Sigmoid colon (tissue), 7 donors: ENCODE measurements around the gene ETV5. TPM values are rescaled to one million over a fixed set of nuclear protein-coding genes. Genes with fewer than 3 reads are reported as not detected.

ENCODE experiments used
- DNase-seq: peaks from one replicate; pipeline ENCODE4 v3.0.0-alpha.2; 2019
- H3K27ac ChIP-seq, 4 donors: fragments of 200-600 bp; sonication (generic); one replicate each; pipeline ENCODE4 v1.5.1; 2016 to 2019; ENCODE audit warnings: mild to moderate bottlenecking in 1 of 4
- H3K27me3 ChIP-seq, 3 donors: fragments of 200-600 bp; sonication (generic); one replicate each; pipeline ENCODE4 v1.5.1; 2019; ENCODE audit warnings: mild to moderate bottlenecking in 1 of 3
- H3K36me3 ChIP-seq, 4 donors: fragments of 200-600 bp; sonication (generic); one replicate each; pipeline ENCODE4 v1.5.1; 2016 to 2019
- H3K4me1 ChIP-seq, 4 donors: fragments of 200-600 bp; sonication (generic); one replicate each; pipeline ENCODE4 v1.5.1; 2017 to 2019
- H3K4me3 ChIP-seq, 4 donors: fragments of 200-600 bp; sonication (generic); one replicate each; pipeline ENCODE4 v1.5.1; 2017 to 2019; ENCODE audit warnings: mild to moderate bottlenecking in 2 of 4, moderate library complexity in 1 of 4
- H3K9me3 ChIP-seq, 4 donors: fragments of 200-600 bp in 3 of 4; sonication (generic) in 3 of 4; one replicate each; pipeline versions ENCODE4 v1.5.1 to v1.6.1; 2013 to 2019
- CTCF ChIP-seq, 4 experiments: fragments of 450-650 bp in 3 of 4; fragments of 200-600 bp in 1 of 4; IDR thresholded peaks; one replicate each; pipeline ENCODE4 v1.5.1; 2016 to 2019; ENCODE audit warnings: antibody characterized with exemption in 4 of 4, mild to moderate bottlenecking in 3 of 4, moderate library complexity in 2 of 4
- EP300 ChIP-seq, 4 donors: sonication (generic); formaldehyde crosslinking; IDR thresholded peaks; one replicate each; pipeline ENCODE4 v1.6.1; 2017; ENCODE audit warnings: antibody characterized with exemption in 4 of 4
- POLR2A ChIP-seq, 2 donors: fragments of 450-650 bp; IDR thresholded peaks; one replicate each; pipeline ENCODE4 v1.6.1; 2016; ENCODE audit warnings: antibody characterized with exemption in 2 of 2, mild to moderate bottlenecking in 2 of 2, moderate library complexity in 2 of 2
- POLR2AphosphoS5 ChIP-seq, 4 donors: sonication (generic); formaldehyde crosslinking; IDR thresholded peaks; one replicate each; pipeline ENCODE4 v1.6.1; 2017; ENCODE audit warnings: antibody characterized with exemption in 4 of 4
- WGBS, 2 donors: extraction: QIAGEN DNeasy Blood & Tissue Kit; methylation state at CpG; one replicate each; pipeline ENCODE4 v1.1.7; 2013; 5-methylcytosine and 5-hydroxymethylcytosine counted together
- intact Hi-C: fragments of 100-400 bp; cut with DNase I; formaldehyde crosslinking; loops from one replicate; pipeline ENCODE4 v1.15.1; 2023
- polyA plus RNA-seq, 3 donors: library from polyadenylated mRNA; stranded (reverse); fragments of 200-250 nt; gene quantifications; one replicate each; pipeline ENCODE4 v1.2.3, GENCODE V29; 2013
- total RNA-seq, 4 donors: library from RNA; depleted of rRNA; stranded (reverse); fragments of >200 nt; gene quantifications; one replicate each; pipeline ENCODE4 v1.1.0, GENCODE V29; 2016
- donor health status: healthy with polysubstance abuse.
- donor health status: Bipolar disorder and iron deficiency.
- donor health status: healthy.

The ETV5 gene
- total and polyA plus RNA-seq, 7 donors = 2.3 to 8.4 (median 6.3) TPM

DNA sequence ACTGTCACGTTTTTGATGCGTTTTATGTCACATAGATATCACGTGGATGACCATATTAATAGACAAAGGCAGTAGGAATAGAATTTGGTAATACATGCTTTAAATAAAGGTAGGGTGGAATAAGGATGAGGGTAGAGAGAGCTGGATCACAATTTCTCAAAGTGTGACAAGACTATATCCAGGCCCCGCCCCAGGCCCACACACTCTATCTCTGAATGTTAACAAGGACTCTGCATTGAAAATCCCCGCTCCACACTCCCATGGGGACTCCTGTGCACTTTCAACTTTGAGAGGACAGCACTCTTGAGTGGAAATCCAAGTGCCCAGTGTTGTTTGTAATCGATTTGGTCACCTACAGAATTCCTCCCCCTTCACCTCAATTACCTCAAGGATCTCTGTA lies 31.4 kb downstream of the ETV5 start:
- Histone ChIP-seq H3K27me3 (no peaks in the 10 kb centered on the region), H3K27ac (no peak overlapping the region), H3K36me3 (peaks cover 0 to 14% (median 2%) of the 10 kb centered on the region in 4 donors), H3K9me3 (no peaks in the 10 kb centered on the region), H3K4me1 (no peaks in the 10 kb centered on the region), H3K4me3 (no peak overlapping the region)
- 90 to 92% methylated on average over 6 of the region's 6 CpGs for WGBS, 2 donors
- DNase-seq = no peak
- intact Hi-C loops = no loop called here
- no peak for TF ChIP-seq EP300 (IDR thresholded peaks at IDR 0.05)
- TF ChIP-seq POLR2AphosphoS5 (IDR thresholded peaks at IDR 0.05) = no peak
- TF ChIP-seq CTCF (IDR thresholded peaks at IDR 0.05) = no peak
- no peak for TF ChIP-seq POLR2A (IDR thresholded peaks at IDR 0.05)

- Histone ChIP-seq H3K9me3 (no peaks in the 10 kb centered on the region), H3K4me3 (no peak overlapping the region), H3K36me3 (peaks cover 0 to 14% (median 2%) of the 10 kb centered on the region in 4 donors), H3K27me3 (no peaks in the 10 kb centered on the region), H3K27ac (no peak overlapping the region), H3K4me1 (no peaks in the 10 kb centered on the region)
- TF ChIP-seq CTCF (IDR thresholded peaks at IDR 0.05) (no peak), POLR2AphosphoS5 (IDR thresholded peaks at IDR 0.05) (no peak), EP300 (IDR thresholded peaks at IDR 0.05) (no peak), POLR2A (IDR thresholded peaks at IDR 0.05) (no peak)
- no peak for DNase-seq
- 63 to 81% methylated on average over 4 of the region's 4 CpGs for WGBS, 2 donors
- intact Hi-C loops = no loop called here
Measured at GRCh38 chr3:186075931-186076567, 32.8 kb downstream of the ETV5 start.

DNA sequence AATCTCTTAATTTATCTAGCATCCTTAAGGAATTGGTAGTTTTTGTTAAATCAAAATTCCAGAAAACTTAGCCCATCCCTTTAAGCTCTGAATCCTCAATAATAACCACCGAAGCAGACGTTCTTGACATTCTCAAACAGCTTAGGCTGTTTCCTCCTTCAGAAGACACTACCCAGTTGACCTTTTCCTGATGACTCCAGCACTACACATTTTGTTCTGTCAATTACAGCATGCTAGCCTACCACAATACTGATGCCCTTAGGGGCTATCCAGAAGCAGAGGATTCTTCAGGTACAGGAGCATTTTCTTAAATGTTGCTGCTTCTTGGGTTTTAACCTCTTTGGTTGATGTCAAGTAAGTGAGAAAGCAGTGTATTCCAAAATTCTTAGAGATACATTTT lies 33.4 kb downstream of the ETV5 start:
- 86% methylated on average over 2 of the region's 2 CpGs for WGBS, 2 donors
- H3K4me1 ChIP-seq = no peaks in the 10 kb centered on the region
- intact Hi-C loops = no loop called here
- no peaks in the 10 kb centered on the region for H3K9me3 ChIP-seq
- H3K36me3 ChIP-seq = peaks cover 0 to 14% (median 2%) of the 10 kb centered on the region in 4 donors
- no peaks in the 10 kb centered on the region for H3K27me3 ChIP-seq
- TF ChIP-seq POLR2AphosphoS5 (IDR thresholded peaks at IDR 0.05) (no peak), POLR2A (IDR thresholded peaks at IDR 0.05) (no peak), CTCF (IDR thresholded peaks at IDR 0.05) (no peak), EP300 (IDR thresholded peaks at IDR 0.05) (no peak)
- H3K27ac ChIP-seq = no peak overlapping the region
- no peak overlapping the region for H3K4me3 ChIP-seq
- DNase-seq = no peak

GRCh38 chr3:186073641-186074040 lies 35.2 kb downstream of the ETV5 start:
- intact Hi-C loops = no loop called here

More at GRCh38 chr3:186073641-186074040, 35.2 kb downstream of the ETV5 start:
- H3K9me3 ChIP-seq = no peaks in the 10 kb centered on the region
- peaks cover 0 to 9% (median 2%) of the 10 kb centered on the region in 4 donors for H3K36me3 ChIP-seq
- no peaks in the 10 kb centered on the region for H3K4me1 ChIP-seq
- no peak for DNase-seq
- no peak overlapping the region for H3K27ac ChIP-seq
- H3K27me3 ChIP-seq = no peaks in the 10 kb centered on the region
- TF ChIP-seq EP300 (IDR thresholded peaks at IDR 0.05) = no peak
- TF ChIP-seq CTCF (IDR thresholded peaks at IDR 0.05) = no peak
- TF ChIP-seq POLR2AphosphoS5 (IDR thresholded peaks at IDR 0.05) = no peak
- no peak for TF ChIP-seq POLR2A (IDR thresholded peaks at IDR 0.05)
- H3K4me3 ChIP-seq = no peak overlapping the region
